OCI-LY3 (cell line): ENCODE data around the gene MYOF.

Experiments used
- H2AFZ ChIP-seq: fragments of 200-600, 300-600 bp; shearing (Covaris generic); 2 replicates; pipeline ENCODE4 v1.6.0; 2014; ENCODE audit warnings: antibody characterized with exemption, low read depth, low read length
- H3K27ac ChIP-seq: fragments of 200-600, 300-600 bp; sonication (generic); 2 replicates; pipeline ENCODE4 v1.5.1; 2014; ENCODE audit warnings: mild to moderate bottlenecking, low read length, moderate library complexity, mixed read lengths
- H3K27me3 ChIP-seq: fragments of 200-600, 300-600 bp; sonication (generic); 2 replicates; pipeline ENCODE4 v1.6.1; 2014; ENCODE audit warnings: low read depth, low read length, mixed read lengths
- H3K36me3 ChIP-seq: fragments of 200-600, 300-600 bp; sonication (generic); replicated peaks from 2 replicates; pipeline ENCODE3; 2014; ENCODE audit warnings: low read depth, low read length, mixed read lengths
- H3K4me1 ChIP-seq: fragments of 300-600, 200-600 bp; sonication (generic); 2 replicates; pipeline ENCODE4 v1.6.1; 2014; ENCODE audit warnings: low read length, mixed read lengths
- H3K4me2 ChIP-seq: fragments of 200-600, 300-600 bp; sonication (generic); 2 replicates; pipeline ENCODE4 v1.6.1; 2014; ENCODE audit warnings: low read length, mixed read lengths
- H3K4me3 ChIP-seq: fragments of 300-600, 200-600 bp; sonication (generic); 2 replicates; pipeline ENCODE4 v1.5.1; 2014; ENCODE audit warnings: antibody characterized with exemption, mild to moderate bottlenecking, low read length, moderate library complexity
- H3K79me2 ChIP-seq: fragments of 300-600, 200-600 bp; shearing (Covaris generic); 2 replicates; pipeline ENCODE4 v1.6.1; 2014; ENCODE audit warnings: mild to moderate bottlenecking, low read length, mixed read lengths
- H3K9ac ChIP-seq: fragments of 300-600, 200-600 bp; shearing (Covaris generic); 2 replicates; pipeline ENCODE4 v1.6.0; 2014; ENCODE audit warnings: mild to moderate bottlenecking, low read length, moderate library complexity
- H3K9me3 ChIP-seq: fragments of 200-600, 300-600 bp; shearing (Covaris generic); 2 replicates; pipeline ENCODE4 v1.6.1; 2014; ENCODE audit warnings: low read length, mixed read lengths; ENCODE audit not compliant: insufficient read depth
- H4K20me1 ChIP-seq: fragments of 200-600, 300-600 bp; sonication (generic); 2 replicates; pipeline ENCODE4 v1.6.1; 2016; ENCODE audit warnings: low read length, mixed read lengths; ENCODE audit not compliant: insufficient read depth
- CTCF ChIP-seq: fragments of 200-600, 300-600 bp; sonication (generic); IDR thresholded peaks from 2 replicates; pipeline ENCODE4 v1.5.1; 2014; ENCODE audit warnings: antibody characterized with exemption, low read length, low read depth
- EZH2phosphoT487 ChIP-seq: fragments of 200-600 bp; shearing (Covaris generic); IDR thresholded peaks from 2 replicates; pipeline ENCODE4 v1.6.1; 2018; ENCODE audit warnings: antibody characterized with exemption, mixed run types, low read depth

MYOF gene

DNA sequence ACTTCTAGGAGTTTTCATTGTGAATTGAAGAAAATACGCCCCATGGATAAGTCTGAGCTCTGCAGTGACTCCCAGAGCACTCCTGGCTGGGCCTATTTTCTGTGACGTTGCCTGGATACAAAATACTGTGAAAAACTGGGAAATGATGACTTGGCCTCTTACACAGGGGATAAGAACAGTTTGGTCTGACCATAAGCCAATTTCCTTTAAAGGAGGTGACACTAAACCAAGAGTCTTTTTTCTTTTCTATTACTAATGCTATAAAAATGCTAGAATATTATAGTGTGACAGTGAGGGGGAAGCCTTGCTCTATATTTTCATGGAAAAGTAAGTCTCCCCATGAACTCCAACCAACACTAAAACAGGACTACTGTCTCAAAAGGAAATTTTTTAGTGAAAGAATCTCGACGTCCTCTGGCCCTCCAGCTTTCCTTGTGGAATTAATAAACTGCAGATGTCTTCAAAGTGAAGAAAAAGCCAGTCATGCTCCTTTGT lies 45.5 kb downstream of the MYOF start:
- Histone ChIP-seq H3K27me3 (no peaks in the 10 kb centered on the region), H3K36me3 (no peaks in the 10 kb centered on the region), H3K9ac (no peak overlapping the region), H3K4me2 (no peak overlapping the region), H2AFZ (no peak overlapping the region), H3K4me1 (peaks cover 4% of the 10 kb centered on the region), H3K27ac (no peak overlapping the region), H3K79me2 (no peaks in the 10 kb centered on the region), H3K9me3 (no peaks in the 10 kb centered on the region), H3K4me3 (no peak overlapping the region), H4K20me1 (no peaks in the 10 kb centered on the region)
- TF ChIP-seq CTCF (no peak), EZH2phosphoT487 (no peak)

GRCh38 chr10:93435621-93436397 lies 46.3 kb downstream of the MYOF start:
- no peaks in the 10 kb centered on the region for H3K9me3 ChIP-seq
- no peak overlapping the region for H3K4me3 ChIP-seq
- TF ChIP-seq CTCF (no peak), EZH2phosphoT487 (no peak)
- H2AFZ ChIP-seq: no peak overlapping the region
- peaks cover 4% of the 10 kb centered on the region for H3K4me1 ChIP-seq
- no peak overlapping the region for H3K9ac ChIP-seq
- no peaks in the 10 kb centered on the region for H3K79me2 ChIP-seq
- no peak overlapping the region for H3K4me2 ChIP-seq
- H3K27ac ChIP-seq: no peak overlapping the region
- no peaks in the 10 kb centered on the region for H4K20me1 ChIP-seq
- H3K27me3 ChIP-seq: no peaks in the 10 kb centered on the region
- H3K36me3 ChIP-seq: no peaks in the 10 kb centered on the region

- Histone ChIP-seq H3K4me3 (no peak overlapping the region), H3K79me2 (no peaks in the 10 kb centered on the region), H3K27me3 (no peaks in the 10 kb centered on the region), H4K20me1 (no peaks in the 10 kb centered on the region), H3K4me1 (peaks cover 4% of the 10 kb centered on the region), H3K36me3 (no peaks in the 10 kb centered on the region), H3K9ac (no peak overlapping the region), H2AFZ (no peak overlapping the region), H3K27ac (no peak overlapping the region), H3K4me2 (no peak overlapping the region), H3K9me3 (no peaks in the 10 kb centered on the region)
- no peak for TF ChIP-seq CTCF
- no peak for TF ChIP-seq EZH2phosphoT487
Observed at GRCh38 chr10:93434991-93435491, 47.1 kb downstream of the MYOF start.

DNA sequence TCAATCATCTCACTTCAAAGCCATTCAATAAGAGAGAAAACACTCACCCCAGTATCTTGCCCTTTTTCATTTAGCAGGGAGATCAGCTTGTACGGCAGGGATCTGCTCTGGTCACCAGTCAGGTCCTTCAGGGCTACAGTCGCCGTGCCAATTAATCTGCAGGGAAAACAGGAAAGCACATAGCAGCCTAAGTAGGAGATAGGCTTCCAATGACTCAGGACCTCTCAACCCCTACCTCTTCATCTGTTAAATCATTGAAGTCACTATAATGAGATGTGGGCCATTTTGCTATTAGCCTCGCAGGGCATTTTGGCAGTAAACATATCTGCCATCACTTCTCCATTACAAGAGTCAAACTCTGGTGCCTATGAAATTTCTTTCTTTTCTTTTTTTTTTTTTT lies 50.8 kb downstream of the MYOF start:
- Histone ChIP-seq H4K20me1 (no peaks in the 10 kb centered on the region), H3K4me2 (no peak overlapping the region), H3K79me2 (no peaks in the 10 kb centered on the region), H3K27me3 (no peaks in the 10 kb centered on the region), H3K9ac (no peak overlapping the region), H3K4me3 (no peak overlapping the region), H3K36me3 (no peaks in the 10 kb centered on the region), H2AFZ (no peak overlapping the region), H3K27ac (no peak overlapping the region), H3K9me3 (no peaks in the 10 kb centered on the region), H3K4me1 (peaks cover 14% of the 10 kb centered on the region)
- TF ChIP-seq CTCF (no peak), EZH2phosphoT487 (no peak)
